HepG2 (cell line): ENCODE data around the gene IFITM10. TPM values are rescaled to one million over a fixed set of nuclear protein-coding genes. Genes with fewer than 3 reads are reported as not detected.

Experiments
- HMG20A ChIP-seq: IDR thresholded peaks from 2 replicates; pipeline ENCODE4 v1.6.1; 2016; ENCODE audit warnings: borderline replicate concordance
- KAT8 ChIP-seq: IDR thresholded peaks from 2 replicates; pipeline ENCODE4 v1.6.1; 2016; ENCODE audit warnings: missing genetic modification reagents, missing compliant biosample characterization
- MED8 ChIP-seq: sonication (generic); formaldehyde crosslinking; IDR thresholded peaks from 2 replicates; pipeline ENCODE4 v1.8.1; 2023; ENCODE audit warnings: mild to moderate bottlenecking, missing genetic modification reagents; ENCODE audit not compliant: insufficient replicate concordance
- NFIC ChIP-seq: IDR thresholded peaks from 2 replicates; pipeline ENCODE4 v1.6.1; 2012; ENCODE audit warnings: mild to moderate bottlenecking, low read length, inconsistent platforms
- SKI ChIP-seq: fragments of 450-650 bp; IDR thresholded peaks from one replicate; pipeline ENCODE4 v1.6.1; 2018; ENCODE audit warnings: mild to moderate bottlenecking; ENCODE audit not compliant: partially characterized antibody
- SP140L ChIP-seq: sonication (generic); formaldehyde crosslinking; IDR thresholded peaks from 2 replicates; pipeline ENCODE4 v1.4.0; 2020; ENCODE audit warnings: missing genetic modification reagents, borderline replicate concordance
- ZEB1 ChIP-seq: IDR thresholded peaks from 2 replicates; pipeline ENCODE4 v1.6.1; 2012; ENCODE audit warnings: mild to moderate bottlenecking, low read depth, inconsistent platforms; ENCODE audit not compliant: insufficient replicate concordance
- polyA plus RNA-seq, 8 experiments: library from polyadenylated mRNA; depleted of rRNA in 3 of 8; stranded (reverse) in 7 of 8; unstranded in 1 of 8; fragments of >200 nt; fragmentation: Illumina TruSeq in 4 of 8; extraction: Trizol in 4 of 8; gene quantifications; 2 replicates each; pipeline versions ENCODE4 v1.2.1 to v1.2.3, GENCODE V29; 2011 to 2016; ENCODE audit warnings: low read depth in 4 of 8, missing spikeins in 1 of 8, mixed read lengths in 1 of 8; ENCODE audit not compliant: insufficient read depth in 1 of 8
- total RNA-seq, 5 experiments: library from RNA; depleted of rRNA; stranded (reverse); fragments of >200 nt; fragmentation: Illumina TruSeq; extraction: Trizol; gene quantifications; 2 replicates each; pipeline ENCODE4 v1.2.3, GENCODE V29; 2016; ENCODE audit warnings: low read depth in 1 of 5
- TF ChIP-seq, protein P1 (sequence below): sonication (generic); formaldehyde crosslinking; IDR thresholded peaks from 2 replicates; pipeline ENCODE4 v1.5.0; 2020; ENCODE audit warnings: mild to moderate bottlenecking, missing genetic modification reagents, borderline replicate concordance
- TF ChIP-seq, protein P2 (sequence below): sonication (generic); formaldehyde crosslinking; IDR thresholded peaks from 2 replicates; pipeline ENCODE4 v1.5.0; 2020; ENCODE audit warnings: missing genetic modification reagents
- TF ChIP-seq, protein P3 (sequence below): sonication (generic); formaldehyde crosslinking; IDR thresholded peaks from 2 replicates; pipeline ENCODE4 v1.8.0; 2022; ENCODE audit warnings: missing genetic modification reagents, mild to moderate bottlenecking, moderate library complexity, borderline replicate concordance
- TF ChIP-seq, protein P4 (sequence below): sonication (generic); formaldehyde crosslinking; IDR thresholded peaks from 2 replicates; pipeline ENCODE4 v1.9.0; 2021; ENCODE audit warnings: missing genetic modification reagents, borderline replicate concordance
- TF ChIP-seq, protein P5 (sequence below): IDR thresholded peaks from 2 replicates; pipeline ENCODE4 v1.6.1; 2016; ENCODE audit warnings: control low read depth

Gene IFITM10
- total and polyA plus RNA-seq, 2 of the 13 experiments (the other 11 are each of a cell fraction or from before 2014, with no cell fraction given), result 0.09 to 0.13 TPM

DNA sequence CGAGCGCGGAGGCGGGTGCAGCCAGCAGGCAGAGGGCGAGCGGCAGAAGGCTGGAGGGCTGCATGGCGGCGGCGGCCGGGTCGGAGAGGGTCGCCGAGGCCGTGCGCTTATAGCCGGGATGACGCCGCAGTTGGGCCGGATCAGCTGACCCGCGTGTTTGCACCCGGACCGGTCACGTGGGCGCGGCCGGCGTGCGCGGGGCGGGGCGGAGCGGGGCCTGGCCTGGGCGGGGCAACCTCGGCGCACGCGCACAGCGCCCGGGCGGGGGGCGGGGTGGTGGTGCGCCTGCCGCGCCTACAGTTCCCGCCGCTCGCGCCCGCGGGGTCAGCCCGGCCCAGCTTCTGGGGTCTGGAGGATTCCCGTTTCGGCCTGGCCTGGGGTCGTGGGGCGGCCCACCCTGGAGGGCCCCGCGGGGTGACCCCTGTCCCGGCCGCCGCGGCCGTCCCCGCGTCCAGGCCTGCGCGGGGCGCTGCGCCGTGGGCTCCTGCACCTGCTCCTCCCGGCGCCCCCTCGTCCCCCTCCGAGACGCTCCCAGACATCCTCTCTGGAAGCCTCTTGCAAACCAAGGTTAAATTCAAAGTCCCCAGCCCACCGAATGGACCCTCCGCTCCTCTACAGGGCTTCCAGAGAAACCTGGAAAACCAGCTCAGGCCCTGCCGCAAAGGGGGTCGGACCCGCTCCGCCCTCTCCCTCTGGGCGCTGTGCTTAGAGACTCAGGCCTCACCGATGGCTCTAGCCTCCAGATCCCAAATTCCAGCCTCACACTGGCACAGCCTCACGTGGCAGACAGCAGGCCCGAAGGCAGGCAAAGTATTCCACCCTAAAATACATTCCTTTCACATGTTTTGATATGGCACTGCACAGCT lies 13.6 kb upstream of the IFITM10 start, which contains the start of gene CTSD (continued):
- TF ChIP-seq, protein P1, sequence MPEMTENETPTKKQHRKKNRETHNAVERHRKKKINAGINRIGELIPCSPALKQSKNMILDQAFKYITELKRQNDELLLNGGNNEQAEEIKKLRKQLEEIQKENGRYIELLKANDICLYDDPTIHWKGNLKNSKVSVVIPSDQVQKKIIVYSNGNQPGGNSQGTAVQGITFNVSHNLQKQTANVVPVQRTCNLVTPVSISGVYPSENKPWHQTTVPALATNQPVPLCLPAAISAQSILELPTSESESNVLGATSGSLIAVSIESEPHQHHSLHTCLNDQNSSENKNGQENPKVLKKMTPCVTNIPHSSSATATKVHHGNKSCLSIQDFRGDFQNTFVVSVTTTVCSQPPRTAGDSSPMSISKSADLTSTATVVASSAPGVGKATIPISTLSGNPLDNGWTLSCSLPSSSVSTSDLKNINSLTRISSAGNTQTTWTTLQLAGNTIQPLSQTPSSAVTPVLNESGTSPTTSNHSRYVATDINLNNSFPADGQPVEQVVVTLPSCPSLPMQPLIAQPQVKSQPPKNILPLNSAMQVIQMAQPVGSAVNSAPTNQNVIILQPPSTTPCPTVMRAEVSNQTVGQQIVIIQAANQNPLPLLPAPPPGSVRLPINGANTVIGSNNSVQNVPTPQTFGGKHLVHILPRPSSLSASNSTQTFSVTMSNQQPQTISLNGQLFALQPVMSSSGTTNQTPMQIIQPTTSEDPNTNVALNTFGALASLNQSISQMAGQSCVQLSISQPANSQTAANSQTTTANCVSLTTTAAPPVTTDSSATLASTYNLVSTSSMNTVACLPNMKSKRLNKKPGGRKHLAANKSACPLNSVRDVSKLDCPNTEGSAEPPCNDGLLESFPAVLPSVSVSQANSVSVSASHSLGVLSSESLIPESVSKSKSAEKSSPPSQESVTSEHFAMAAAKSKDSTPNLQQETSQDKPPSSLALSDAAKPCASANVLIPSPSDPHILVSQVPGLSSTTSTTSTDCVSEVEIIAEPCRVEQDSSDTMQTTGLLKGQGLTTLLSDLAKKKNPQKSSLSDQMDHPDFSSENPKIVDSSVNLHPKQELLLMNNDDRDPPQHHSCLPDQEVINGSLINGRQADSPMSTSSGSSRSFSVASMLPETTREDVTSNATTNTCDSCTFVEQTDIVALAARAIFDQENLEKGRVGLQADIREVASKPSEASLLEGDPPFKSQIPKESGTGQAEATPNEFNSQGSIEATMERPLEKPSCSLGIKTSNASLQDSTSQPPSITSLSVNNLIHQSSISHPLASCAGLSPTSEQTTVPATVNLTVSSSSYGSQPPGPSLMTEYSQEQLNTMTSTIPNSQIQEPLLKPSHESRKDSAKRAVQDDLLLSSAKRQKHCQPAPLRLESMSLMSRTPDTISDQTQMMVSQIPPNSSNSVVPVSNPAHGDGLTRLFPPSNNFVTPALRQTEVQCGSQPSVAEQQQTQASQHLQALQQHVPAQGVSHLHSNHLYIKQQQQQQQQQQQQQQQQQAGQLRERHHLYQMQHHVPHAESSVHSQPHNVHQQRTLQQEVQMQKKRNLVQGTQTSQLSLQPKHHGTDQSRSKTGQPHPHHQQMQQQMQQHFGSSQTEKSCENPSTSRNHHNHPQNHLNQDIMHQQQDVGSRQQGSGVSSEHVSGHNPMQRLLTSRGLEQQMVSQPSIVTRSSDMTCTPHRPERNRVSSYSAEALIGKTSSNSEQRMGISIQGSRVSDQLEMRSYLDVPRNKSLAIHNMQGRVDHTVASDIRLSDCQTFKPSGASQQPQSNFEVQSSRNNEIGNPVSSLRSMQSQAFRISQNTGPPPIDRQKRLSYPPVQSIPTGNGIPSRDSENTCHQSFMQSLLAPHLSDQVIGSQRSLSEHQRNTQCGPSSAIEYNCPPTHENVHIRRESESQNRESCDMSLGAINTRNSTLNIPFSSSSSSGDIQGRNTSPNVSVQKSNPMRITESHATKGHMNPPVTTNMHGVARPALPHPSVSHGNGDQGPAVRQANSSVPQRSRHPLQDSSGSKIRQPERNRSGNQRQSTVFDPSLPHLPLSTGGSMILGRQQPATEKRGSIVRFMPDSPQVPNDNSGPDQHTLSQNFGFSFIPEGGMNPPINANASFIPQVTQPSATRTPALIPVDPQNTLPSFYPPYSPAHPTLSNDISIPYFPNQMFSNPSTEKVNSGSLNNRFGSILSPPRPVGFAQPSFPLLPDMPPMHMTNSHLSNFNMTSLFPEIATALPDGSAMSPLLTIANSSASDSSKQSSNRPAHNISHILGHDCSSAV (CRISPR knock-in tag), result no peak
- TF ChIP-seq, protein P2, sequence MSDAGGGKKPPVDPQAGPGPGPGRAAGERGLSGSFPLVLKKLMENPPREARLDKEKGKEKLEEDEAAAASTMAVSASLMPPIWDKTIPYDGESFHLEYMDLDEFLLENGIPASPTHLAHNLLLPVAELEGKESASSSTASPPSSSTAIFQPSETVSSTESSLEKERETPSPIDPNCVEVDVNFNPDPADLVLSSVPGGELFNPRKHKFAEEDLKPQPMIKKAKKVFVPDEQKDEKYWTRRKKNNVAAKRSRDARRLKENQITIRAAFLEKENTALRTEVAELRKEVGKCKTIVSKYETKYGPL (CRISPR knock-in tag), result no peak
- TF ChIP-seq SP140L (CRISPR knock-in tag), result no peak
- TF ChIP-seq, protein P3, sequence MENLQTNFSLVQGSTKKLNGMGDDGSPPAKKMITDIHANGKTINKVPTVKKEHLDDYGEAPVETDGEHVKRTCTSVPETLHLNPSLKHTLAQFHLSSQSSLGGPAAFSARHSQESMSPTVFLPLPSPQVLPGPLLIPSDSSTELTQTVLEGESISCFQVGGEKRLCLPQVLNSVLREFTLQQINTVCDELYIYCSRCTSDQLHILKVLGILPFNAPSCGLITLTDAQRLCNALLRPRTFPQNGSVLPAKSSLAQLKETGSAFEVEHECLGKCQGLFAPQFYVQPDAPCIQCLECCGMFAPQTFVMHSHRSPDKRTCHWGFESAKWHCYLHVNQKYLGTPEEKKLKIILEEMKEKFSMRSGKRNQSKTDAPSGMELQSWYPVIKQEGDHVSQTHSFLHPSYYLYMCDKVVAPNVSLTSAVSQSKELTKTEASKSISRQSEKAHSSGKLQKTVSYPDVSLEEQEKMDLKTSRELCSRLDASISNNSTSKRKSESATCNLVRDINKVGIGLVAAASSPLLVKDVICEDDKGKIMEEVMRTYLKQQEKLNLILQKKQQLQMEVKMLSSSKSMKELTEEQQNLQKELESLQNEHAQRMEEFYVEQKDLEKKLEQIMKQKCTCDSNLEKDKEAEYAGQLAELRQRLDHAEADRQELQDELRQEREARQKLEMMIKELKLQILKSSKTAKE (CRISPR knock-in tag), result 0 out of 2 replicates have a peak, but pooled peaks have one; percentile 5
- TF ChIP-seq HMG20A (CRISPR knock-in tag), result no peak
- TF ChIP-seq MED8 (CRISPR knock-in tag), result no peak
- no peak for TF ChIP-seq SKI
- TF ChIP-seq, protein P4, sequence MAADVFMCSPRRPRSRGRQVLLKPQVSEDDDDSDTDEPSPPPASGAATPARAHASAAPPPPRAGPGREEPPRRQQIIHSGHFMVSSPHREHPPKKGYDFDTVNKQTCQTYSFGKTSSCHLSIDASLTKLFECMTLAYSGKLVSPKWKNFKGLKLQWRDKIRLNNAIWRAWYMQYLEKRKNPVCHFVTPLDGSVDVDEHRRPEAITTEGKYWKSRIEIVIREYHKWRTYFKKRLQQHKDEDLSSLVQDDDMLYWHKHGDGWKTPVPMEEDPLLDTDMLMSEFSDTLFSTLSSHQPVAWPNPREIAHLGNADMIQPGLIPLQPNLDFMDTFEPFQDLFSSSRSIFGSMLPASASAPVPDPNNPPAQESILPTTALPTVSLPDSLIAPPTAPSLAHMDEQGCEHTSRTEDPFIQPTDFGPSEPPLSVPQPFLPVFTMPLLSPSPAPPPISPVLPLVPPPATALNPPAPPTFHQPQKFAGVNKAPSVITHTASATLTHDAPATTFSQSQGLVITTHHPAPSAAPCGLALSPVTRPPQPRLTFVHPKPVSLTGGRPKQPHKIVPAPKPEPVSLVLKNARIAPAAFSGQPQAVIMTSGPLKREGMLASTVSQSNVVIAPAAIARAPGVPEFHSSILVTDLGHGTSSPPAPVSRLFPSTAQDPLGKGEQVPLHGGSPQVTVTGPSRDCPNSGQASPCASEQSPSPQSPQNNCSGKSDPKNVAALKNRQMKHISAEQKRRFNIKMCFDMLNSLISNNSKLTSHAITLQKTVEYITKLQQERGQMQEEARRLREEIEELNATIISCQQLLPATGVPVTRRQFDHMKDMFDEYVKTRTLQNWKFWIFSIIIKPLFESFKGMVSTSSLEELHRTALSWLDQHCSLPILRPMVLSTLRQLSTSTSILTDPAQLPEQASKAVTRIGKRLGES, result no peak
- TF ChIP-seq KAT8, result peak; percentile 42; the same call in 1 of the 2 replicates
- TF ChIP-seq ZEB1, result no peak
- no peak for TF ChIP-seq NFIC
- TF ChIP-seq, protein P5, sequence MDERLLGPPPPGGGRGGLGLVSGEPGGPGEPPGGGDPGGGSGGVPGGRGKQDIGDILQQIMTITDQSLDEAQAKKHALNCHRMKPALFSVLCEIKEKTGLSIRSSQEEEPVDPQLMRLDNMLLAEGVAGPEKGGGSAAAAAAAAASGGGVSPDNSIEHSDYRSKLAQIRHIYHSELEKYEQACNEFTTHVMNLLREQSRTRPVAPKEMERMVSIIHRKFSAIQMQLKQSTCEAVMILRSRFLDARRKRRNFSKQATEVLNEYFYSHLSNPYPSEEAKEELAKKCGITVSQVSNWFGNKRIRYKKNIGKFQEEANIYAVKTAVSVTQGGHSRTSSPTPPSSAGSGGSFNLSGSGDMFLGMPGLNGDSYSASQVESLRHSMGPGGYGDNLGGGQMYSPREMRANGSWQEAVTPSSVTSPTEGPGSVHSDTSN (CRISPR knock-in tag), result no peak
